AG04449 (cell line): ENCODE results near the gene GFM1.
A peak's percentile ranks its signal among the peaks of the same experiment; 100 is the strongest.

ENCODE experiments used
- CTCF ChIA-PET: fragments of 350-600 bp; formaldehyde crosslinking; extraction: SDS; loops from one replicate; lab custom pipeline; 2021; ENCODE audit warnings: antibody characterized with exemption; lab: Yijun Ruan, JAX
- POLR2A ChIA-PET: fragments of 400-600, 350-600 bp; formaldehyde crosslinking; extraction: SDS; loops from one replicate; lab custom pipeline; 2020; ENCODE audit warnings: antibody characterized with exemption, inconsistent platforms; lab: Yijun Ruan, JAX
- DNase-seq: peaks from one replicate; pipeline ENCODE4 v3.0.0-alpha.2; 2010; ENCODE audit warnings: low read depth, low spot score
- H3K4me3 ChIP-seq: 2 replicates; pipeline ENCODE4 v1.5.1; 2011; ENCODE audit warnings: low read depth, mild to moderate bottlenecking, control low read depth, low read length
- CTCF ChIP-seq: IDR thresholded peaks from one replicate; pipeline ENCODE4 v1.5.1; 2011; ENCODE audit warnings: mild to moderate bottlenecking, moderate library complexity, low read length, control low read depth, inconsistent platforms; ENCODE audit not compliant: insufficient read depth; ENCODE audit errors: missing control alignments

The GFM1 gene

GRCh38 chr3:158644345-158644908, at the start of gene GFM1:
Gene GFM1, plus strand, starts transcription at chr3:158644527. Its CDS starts 108 bp downstream, at chr3:158644635.
- ChIA-PET CTCF (interaction anchor here (0.7 to 5.9 kb wide), 32 partner anchors 10 to 1038 kb away, joined by 3 to 103 read pairs (median 5); partner anchors contain the start of genes MFSD1 and MLF1), POLR2A (interaction anchor here (0.5 to 1.9 kb wide), 6 partner anchors 14 to 1112 kb away, joined by 3 to 13 read pairs (median 4); partner anchors contain the start of gene MLF1)
- TF ChIP-seq CTCF: peak; percentile 94
- peak within 1 kb of the TSS; percentile 95 for H3K4me3 ChIP-seq
- DNase-seq: peak; percentile 75

GRCh38 chr3:158600787-158601186, 43.5 kb upstream of the GFM1 start:
- POLR2A ChIA-PET: no interaction called here
- no peak overlapping the region for H3K4me3 ChIP-seq
- no peak for DNase-seq
- no peak for TF ChIP-seq CTCF
- CTCF ChIA-PET: interaction anchor here (0.8 to 1.2 kb wide), 2 partner anchors 59 to 166 kb away, joined by 3 read pairs; no protein-coding TSS in a partner anchor

GRCh38 chr3:158602227-158602626, 42.1 kb upstream of the GFM1 start:
- TF ChIP-seq CTCF: no peak
- ChIA-PET POLR2A (no interaction called here), CTCF (interaction anchor here (1.5 kb wide), 1 partner anchor 43 kb away, joined by 3 read pairs; no protein-coding TSS in a partner anchor)
- no peak overlapping the region for H3K4me3 ChIP-seq
- no peak for DNase-seq

GRCh38 chr3:158617982-158618875, 26.1 kb upstream of the GFM1 start:
- DNase-seq: no peak
- no peak overlapping the region for H3K4me3 ChIP-seq
- CTCF ChIA-PET: interaction anchor here (1.7 kb wide), 1 partner anchor 26 kb away, joined by 5 read pairs; the partner anchor contains the start of gene GFM1
- no peak for TF ChIP-seq CTCF
- POLR2A ChIA-PET: no interaction called here

GRCh38 chr3:158625881-158626280, 18.4 kb upstream of the GFM1 start:
- CTCF ChIA-PET: interaction anchor here (0.8 to 1.1 kb wide), 2 partner anchors 18 to 86 kb away, joined by 3 read pairs; partner anchors contain the start of gene GFM1
- POLR2A ChIA-PET: no interaction called here
- no peak for TF ChIP-seq CTCF

More at GRCh38 chr3:158625881-158626280, 18.4 kb upstream of the GFM1 start:
- DNase-seq: no peak
- H3K4me3 ChIP-seq: no peak overlapping the region
